HEK293 (cell line): ENCODE results near the gene SUPT5H.

Experiments used
- GLIS2 ChIP-seq: fragments of 450-650 bp; formaldehyde crosslinking; IDR thresholded peaks from 2 replicates; pipeline ENCODE4 v1.5.1; 2016; ENCODE audit warnings: missing biosample characterization, missing genetic modification characterization
- KLF9 ChIP-seq: fragments of 450-650 bp; formaldehyde crosslinking; IDR thresholded peaks from 2 replicates; pipeline ENCODE4 v1.5.1; 2016; ENCODE audit warnings: missing biosample characterization, missing genetic modification characterization, low read depth
- OVOL3 ChIP-seq: fragments of 450-650 bp; formaldehyde crosslinking; IDR thresholded peaks from 2 replicates; pipeline ENCODE4 v1.5.1; 2016; ENCODE audit warnings: missing biosample characterization, missing genetic modification characterization
- ZNF16 ChIP-seq: fragments of 450-650 bp; formaldehyde crosslinking; IDR thresholded peaks from 2 replicates; pipeline ENCODE4 v1.5.1; 2016; ENCODE audit warnings: low read depth, missing biosample characterization, missing genetic modification characterization
- ZNF274 ChIP-seq, 2 experiments: fragments of 200-500 bp in 1 of 2; fragments of 450-650 bp in 1 of 2; sonication (Bioruptor generic) in 1 of 2; formaldehyde crosslinking in 1 of 2; IDR thresholded peaks; 2 replicates each; pipeline versions ENCODE4 v1.5.1 to v1.6.1; 2014 to 2016; ENCODE audit warnings: borderline replicate concordance in 1 of 2, inconsistent platforms in 1 of 2, low read length in 1 of 2, missing biosample characterization in 1 of 2, missing genetic modification characterization in 1 of 2
- ZNF341 ChIP-seq: fragments of 450-650 bp; formaldehyde crosslinking; IDR thresholded peaks from 2 replicates; pipeline ENCODE4; 2016; ENCODE audit warnings: low read depth, missing biosample characterization, missing genetic modification characterization
- ZNF423 ChIP-seq: fragments of 450-650 bp; formaldehyde crosslinking; IDR thresholded peaks from 2 replicates; pipeline ENCODE4 v1.5.1; 2016; ENCODE audit warnings: missing biosample characterization, missing genetic modification characterization
- ZNF561 ChIP-seq: fragments of 450-650 bp; IDR thresholded peaks from 2 replicates; pipeline ENCODE4 v1.5.1; 2018; ENCODE audit warnings: missing biosample characterization, missing genetic modification characterization, borderline replicate concordance
- ZNF660 ChIP-seq: fragments of 450-650 bp; IDR thresholded peaks from 2 replicates; pipeline ENCODE4 v1.5.1; 2018; ENCODE audit warnings: missing biosample characterization, mild to moderate bottlenecking, missing genetic modification characterization
- ZNF76 ChIP-seq: fragments of 450-650 bp; formaldehyde crosslinking; IDR thresholded peaks from 2 replicates; pipeline ENCODE4; 2016; ENCODE audit warnings: low read depth, missing biosample characterization, missing genetic modification characterization, borderline replicate concordance
- ZSCAN23 ChIP-seq: fragments of 450-650 bp; formaldehyde crosslinking; IDR thresholded peaks from 2 replicates; pipeline ENCODE4 v1.5.1; 2016; ENCODE audit warnings: missing biosample characterization, missing genetic modification characterization
- TF ChIP-seq, protein P1 (sequence below): fragments of 450-650 bp; formaldehyde crosslinking; IDR thresholded peaks from 2 replicates; pipeline ENCODE4 v1.5.1; 2016; ENCODE audit warnings: missing biosample characterization, missing genetic modification characterization
- TF ChIP-seq, protein P2 (sequence below): fragments of 450-650 bp; formaldehyde crosslinking; IDR thresholded peaks from 2 replicates; pipeline ENCODE4 v1.5.1; 2016; ENCODE audit warnings: missing biosample characterization, missing genetic modification characterization
- TF ChIP-seq, protein P3 (sequence below): fragments of 450-650 bp; formaldehyde crosslinking; IDR thresholded peaks from 2 replicates; pipeline ENCODE4 v1.5.1; 2016; ENCODE audit warnings: missing biosample characterization, missing genetic modification characterization
- TF ChIP-seq, protein P4 (sequence below): fragments of 450-650 bp; IDR thresholded peaks from 2 replicates; pipeline ENCODE4 v1.5.1; 2018; ENCODE audit warnings: missing biosample characterization, missing genetic modification characterization
- TF ChIP-seq, protein P5 (sequence below): fragments of 450-650 bp; formaldehyde crosslinking; IDR thresholded peaks from 2 replicates; pipeline ENCODE4 v1.5.1; 2016; ENCODE audit warnings: missing biosample characterization, missing genetic modification characterization
- TF ChIP-seq, protein P6 (sequence below): fragments of 450-650 bp; formaldehyde crosslinking; conservative IDR thresholded peaks from 2 replicates; pipeline ENCODE4 v1.5.1; 2016; ENCODE audit warnings: low read depth, missing biosample characterization, missing genetic modification characterization
- TF ChIP-seq, protein P7 (sequence below): fragments of 450-650 bp; formaldehyde crosslinking; IDR thresholded peaks from 2 replicates; pipeline ENCODE4 v1.5.1; 2016; ENCODE audit warnings: missing biosample characterization, missing genetic modification characterization
- TF ChIP-seq, protein P8 (sequence below): fragments of 450-650 bp; formaldehyde crosslinking; IDR thresholded peaks from 2 replicates; pipeline ENCODE4 v1.5.1; 2017; ENCODE audit warnings: missing biosample characterization, missing genetic modification characterization

The SUPT5H gene

DNA sequence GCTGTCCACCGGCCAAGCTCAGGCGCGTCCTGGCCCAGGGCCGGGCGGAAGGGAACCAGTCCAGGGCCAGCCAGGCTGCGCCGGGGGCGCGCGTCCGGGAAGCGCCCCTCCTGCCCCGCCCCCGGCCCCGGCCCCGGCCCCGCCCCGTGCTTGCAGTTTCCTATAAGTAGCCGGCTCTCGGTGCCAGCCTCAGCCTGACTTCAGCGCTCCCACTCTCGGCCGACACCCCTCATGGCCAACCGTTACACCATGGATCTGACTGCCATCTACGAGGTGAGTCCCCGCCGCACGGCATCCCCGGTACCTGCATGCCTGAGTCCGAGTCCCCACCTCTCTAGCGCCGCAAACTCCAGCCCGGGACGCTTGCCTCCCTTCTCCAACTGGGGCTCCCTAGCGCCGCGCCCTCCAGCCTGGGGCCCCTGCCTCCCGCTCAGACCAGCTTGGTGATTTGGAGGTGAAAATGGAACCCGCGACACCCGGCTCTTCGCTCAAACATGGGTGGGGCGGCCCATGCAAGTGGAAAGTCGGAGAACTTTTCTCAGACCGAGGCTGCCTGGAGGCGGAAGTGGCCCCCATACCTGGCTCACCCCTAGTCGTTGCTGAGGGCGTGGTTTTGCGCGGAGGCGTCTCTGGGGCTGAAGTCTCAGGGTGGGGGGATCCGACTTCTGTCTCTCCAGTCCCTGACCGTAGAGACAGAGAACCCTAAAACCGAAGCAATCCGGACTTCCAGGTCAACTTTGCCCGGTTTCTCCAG, 38.5 kb upstream of the SUPT5H start, which contains the start of gene ZFP36 (continued):
- TF ChIP-seq, protein P1, sequence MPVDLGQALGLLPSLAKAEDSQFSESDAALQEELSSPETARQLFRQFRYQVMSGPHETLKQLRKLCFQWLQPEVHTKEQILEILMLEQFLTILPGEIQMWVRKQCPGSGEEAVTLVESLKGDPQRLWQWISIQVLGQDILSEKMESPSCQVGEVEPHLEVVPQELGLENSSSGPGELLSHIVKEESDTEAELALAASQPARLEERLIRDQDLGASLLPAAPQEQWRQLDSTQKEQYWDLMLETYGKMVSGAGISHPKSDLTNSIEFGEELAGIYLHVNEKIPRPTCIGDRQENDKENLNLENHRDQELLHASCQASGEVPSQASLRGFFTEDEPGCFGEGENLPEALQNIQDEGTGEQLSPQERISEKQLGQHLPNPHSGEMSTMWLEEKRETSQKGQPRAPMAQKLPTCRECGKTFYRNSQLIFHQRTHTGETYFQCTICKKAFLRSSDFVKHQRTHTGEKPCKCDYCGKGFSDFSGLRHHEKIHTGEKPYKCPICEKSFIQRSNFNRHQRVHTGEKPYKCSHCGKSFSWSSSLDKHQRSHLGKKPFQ (tag by site-specific recombination): no peak
- TF ChIP-seq, protein P2, sequence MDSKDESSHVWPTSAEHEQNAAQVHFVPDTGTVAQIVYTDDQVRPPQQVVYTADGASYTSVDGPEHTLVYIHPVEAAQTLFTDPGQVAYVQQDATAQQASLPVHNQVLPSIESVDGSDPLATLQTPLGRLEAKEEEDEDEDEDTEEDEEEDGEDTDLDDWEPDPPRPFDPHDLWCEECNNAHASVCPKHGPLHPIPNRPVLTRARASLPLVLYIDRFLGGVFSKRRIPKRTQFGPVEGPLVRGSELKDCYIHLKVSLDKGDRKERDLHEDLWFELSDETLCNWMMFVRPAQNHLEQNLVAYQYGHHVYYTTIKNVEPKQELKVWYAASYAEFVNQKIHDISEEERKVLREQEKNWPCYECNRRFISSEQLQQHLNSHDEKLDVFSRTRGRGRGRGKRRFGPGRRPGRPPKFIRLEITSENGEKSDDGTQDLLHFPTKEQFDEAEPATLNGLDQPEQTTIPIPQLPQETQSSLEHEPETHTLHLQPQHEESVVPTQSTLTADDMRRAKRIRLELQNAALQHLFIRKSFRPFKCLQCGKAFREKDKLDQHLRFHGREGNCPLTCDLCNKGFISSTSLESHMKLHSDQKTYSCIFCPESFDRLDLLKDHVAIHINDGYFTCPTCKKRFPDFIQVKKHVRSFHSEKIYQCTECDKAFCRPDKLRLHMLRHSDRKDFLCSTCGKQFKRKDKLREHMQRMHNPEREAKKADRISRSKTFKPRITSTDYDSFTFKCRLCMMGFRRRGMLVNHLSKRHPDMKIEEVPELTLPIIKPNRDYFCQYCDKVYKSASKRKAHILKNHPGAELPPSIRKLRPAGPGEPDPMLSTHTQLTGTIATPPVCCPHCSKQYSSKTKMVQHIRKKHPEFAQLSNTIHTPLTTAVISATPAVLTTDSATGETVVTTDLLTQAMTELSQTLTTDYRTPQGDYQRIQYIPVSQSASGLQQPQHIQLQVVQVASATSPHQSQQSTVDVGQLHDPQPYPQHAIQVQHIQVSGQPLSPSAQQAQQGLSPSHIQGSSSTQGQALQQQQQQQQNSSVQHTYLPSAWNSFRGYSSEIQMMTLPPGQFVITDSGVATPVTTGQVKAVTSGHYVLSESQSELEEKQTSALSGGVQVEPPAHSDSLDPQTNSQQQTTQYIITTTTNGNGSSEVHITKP (tag by site-specific recombination): peak; percentile 87
- TF ChIP-seq KLF9 (tag by site-specific recombination) (peak; percentile 59), ZNF561 (peak; percentile 88), ZNF16 (tag by site-specific recombination) (peak; percentile 71; the same call in 1 of the 2 replicates), ZNF660 (peak; percentile 66; the same call in 1 of the 2 replicates), ZNF274 (IDR thresholded peaks at IDR 0.05; ENCODE audit: low read length) (no peak), ZNF274 (tag by site-specific recombination; IDR thresholded peaks at IDR 0.05; ENCODE audit: borderline replicate concordance) (no peak), ZNF341 (tag by site-specific recombination) (peak; percentile 53; the same call in 1 of the 2 replicates), ZNF76 (tag by site-specific recombination) (0 out of 2 replicates have a peak, but pooled peaks have one; percentile 27), GLIS2 (tag by site-specific recombination) (peak; percentile 86), OVOL3 (tag by site-specific recombination) (peak; percentile 83), ZSCAN23 (tag by site-specific recombination) (0 out of 2 replicates have a peak, but pooled peaks have one; percentile 61), ZNF423 (tag by site-specific recombination) (peak; percentile 66; the same call in 1 of the 2 replicates)
- TF ChIP-seq, protein P3, sequence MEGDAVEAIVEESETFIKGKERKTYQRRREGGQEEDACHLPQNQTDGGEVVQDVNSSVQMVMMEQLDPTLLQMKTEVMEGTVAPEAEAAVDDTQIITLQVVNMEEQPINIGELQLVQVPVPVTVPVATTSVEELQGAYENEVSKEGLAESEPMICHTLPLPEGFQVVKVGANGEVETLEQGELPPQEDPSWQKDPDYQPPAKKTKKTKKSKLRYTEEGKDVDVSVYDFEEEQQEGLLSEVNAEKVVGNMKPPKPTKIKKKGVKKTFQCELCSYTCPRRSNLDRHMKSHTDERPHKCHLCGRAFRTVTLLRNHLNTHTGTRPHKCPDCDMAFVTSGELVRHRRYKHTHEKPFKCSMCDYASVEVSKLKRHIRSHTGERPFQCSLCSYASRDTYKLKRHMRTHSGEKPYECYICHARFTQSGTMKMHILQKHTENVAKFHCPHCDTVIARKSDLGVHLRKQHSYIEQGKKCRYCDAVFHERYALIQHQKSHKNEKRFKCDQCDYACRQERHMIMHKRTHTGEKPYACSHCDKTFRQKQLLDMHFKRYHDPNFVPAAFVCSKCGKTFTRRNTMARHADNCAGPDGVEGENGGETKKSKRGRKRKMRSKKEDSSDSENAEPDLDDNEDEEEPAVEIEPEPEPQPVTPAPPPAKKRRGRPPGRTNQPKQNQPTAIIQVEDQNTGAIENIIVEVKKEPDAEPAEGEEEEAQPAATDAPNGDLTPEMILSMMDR (tag by site-specific recombination): peak; percentile 90
- TF ChIP-seq, protein P4, sequence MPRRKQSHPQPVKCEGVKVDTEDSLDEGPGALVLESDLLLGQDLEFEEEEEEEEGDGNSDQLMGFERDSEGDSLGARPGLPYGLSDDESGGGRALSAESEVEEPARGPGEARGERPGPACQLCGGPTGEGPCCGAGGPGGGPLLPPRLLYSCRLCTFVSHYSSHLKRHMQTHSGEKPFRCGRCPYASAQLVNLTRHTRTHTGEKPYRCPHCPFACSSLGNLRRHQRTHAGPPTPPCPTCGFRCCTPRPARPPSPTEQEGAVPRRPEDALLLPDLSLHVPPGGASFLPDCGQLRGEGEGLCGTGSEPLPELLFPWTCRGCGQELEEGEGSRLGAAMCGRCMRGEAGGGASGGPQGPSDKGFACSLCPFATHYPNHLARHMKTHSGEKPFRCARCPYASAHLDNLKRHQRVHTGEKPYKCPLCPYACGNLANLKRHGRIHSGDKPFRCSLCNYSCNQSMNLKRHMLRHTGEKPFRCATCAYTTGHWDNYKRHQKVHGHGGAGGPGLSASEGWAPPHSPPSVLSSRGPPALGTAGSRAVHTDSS (tag by site-specific recombination): no peak
- TF ChIP-seq, protein P5, sequence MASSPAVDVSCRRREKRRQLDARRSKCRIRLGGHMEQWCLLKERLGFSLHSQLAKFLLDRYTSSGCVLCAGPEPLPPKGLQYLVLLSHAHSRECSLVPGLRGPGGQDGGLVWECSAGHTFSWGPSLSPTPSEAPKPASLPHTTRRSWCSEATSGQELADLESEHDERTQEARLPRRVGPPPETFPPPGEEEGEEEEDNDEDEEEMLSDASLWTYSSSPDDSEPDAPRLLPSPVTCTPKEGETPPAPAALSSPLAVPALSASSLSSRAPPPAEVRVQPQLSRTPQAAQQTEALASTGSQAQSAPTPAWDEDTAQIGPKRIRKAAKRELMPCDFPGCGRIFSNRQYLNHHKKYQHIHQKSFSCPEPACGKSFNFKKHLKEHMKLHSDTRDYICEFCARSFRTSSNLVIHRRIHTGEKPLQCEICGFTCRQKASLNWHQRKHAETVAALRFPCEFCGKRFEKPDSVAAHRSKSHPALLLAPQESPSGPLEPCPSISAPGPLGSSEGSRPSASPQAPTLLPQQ: peak; percentile 71
- TF ChIP-seq, protein P6, sequence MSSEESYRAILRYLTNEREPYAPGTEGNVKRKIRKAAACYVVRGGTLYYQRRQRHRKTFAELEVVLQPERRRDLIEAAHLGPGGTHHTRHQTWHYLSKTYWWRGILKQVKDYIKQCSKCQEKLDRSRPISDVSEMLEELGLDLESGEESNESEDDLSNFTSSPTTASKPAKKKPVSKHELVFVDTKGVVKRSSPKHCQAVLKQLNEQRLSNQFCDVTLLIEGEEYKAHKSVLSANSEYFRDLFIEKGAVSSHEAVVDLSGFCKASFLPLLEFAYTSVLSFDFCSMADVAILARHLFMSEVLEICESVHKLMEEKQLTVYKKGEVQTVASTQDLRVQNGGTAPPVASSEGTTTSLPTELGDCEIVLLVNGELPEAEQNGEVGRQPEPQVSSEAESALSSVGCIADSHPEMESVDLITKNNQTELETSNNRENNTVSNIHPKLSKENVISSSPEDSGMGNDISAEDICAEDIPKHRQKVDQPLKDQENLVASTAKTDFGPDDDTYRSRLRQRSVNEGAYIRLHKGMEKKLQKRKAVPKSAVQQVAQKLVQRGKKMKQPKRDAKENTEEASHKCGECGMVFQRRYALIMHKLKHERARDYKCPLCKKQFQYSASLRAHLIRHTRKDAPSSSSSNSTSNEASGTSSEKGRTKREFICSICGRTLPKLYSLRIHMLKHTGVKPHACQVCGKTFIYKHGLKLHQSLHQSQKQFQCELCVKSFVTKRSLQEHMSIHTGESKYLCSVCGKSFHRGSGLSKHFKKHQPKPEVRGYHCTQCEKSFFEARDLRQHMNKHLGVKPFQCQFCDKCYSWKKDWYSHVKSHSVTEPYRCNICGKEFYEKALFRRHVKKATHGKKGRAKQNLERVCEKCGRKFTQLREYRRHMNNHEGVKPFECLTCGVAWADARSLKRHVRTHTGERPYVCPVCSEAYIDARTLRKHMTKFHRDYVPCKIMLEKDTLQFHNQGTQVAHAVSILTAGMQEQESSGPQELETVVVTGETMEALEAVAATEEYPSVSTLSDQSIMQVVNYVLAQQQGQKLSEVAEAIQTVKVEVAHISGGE (tag by site-specific recombination): peak; percentile 52; the same call in 1 of the 2 replicates
- TF ChIP-seq, protein P7, sequence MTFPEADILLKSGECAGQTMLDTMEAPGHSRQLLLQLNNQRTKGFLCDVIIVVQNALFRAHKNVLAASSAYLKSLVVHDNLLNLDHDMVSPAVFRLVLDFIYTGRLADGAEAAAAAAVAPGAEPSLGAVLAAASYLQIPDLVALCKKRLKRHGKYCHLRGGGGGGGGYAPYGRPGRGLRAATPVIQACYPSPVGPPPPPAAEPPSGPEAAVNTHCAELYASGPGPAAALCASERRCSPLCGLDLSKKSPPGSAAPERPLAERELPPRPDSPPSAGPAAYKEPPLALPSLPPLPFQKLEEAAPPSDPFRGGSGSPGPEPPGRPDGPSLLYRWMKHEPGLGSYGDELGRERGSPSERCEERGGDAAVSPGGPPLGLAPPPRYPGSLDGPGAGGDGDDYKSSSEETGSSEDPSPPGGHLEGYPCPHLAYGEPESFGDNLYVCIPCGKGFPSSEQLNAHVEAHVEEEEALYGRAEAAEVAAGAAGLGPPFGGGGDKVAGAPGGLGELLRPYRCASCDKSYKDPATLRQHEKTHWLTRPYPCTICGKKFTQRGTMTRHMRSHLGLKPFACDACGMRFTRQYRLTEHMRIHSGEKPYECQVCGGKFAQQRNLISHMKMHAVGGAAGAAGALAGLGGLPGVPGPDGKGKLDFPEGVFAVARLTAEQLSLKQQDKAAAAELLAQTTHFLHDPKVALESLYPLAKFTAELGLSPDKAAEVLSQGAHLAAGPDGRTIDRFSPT: peak; percentile 74
- TF ChIP-seq, protein P8, sequence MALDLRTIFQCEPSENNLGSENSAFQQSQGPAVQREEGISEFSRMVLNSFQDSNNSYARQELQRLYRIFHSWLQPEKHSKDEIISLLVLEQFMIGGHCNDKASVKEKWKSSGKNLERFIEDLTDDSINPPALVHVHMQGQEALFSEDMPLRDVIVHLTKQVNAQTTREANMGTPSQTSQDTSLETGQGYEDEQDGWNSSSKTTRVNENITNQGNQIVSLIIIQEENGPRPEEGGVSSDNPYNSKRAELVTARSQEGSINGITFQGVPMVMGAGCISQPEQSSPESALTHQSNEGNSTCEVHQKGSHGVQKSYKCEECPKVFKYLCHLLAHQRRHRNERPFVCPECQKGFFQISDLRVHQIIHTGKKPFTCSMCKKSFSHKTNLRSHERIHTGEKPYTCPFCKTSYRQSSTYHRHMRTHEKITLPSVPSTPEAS (tag by site-specific recombination): no peak; the same call in 1 of the 2 replicates
